ENCODE measurements around the gene ZBTB8OS. TPM values are rescaled to one million over a fixed set of nuclear protein-coding genes. Genes with fewer than 3 reads are reported as not detected.
"Not testable (repeated sequence)": the region's sequence is repeated elsewhere in the genome, so short reads cannot be mapped to it uniquely, and the experiment has no call there.

Gene ZBTB8OS
- polyA plus RNA-seq, 3 donors: 23.4 to 53.5 (median 35.9) TPM

DNA sequence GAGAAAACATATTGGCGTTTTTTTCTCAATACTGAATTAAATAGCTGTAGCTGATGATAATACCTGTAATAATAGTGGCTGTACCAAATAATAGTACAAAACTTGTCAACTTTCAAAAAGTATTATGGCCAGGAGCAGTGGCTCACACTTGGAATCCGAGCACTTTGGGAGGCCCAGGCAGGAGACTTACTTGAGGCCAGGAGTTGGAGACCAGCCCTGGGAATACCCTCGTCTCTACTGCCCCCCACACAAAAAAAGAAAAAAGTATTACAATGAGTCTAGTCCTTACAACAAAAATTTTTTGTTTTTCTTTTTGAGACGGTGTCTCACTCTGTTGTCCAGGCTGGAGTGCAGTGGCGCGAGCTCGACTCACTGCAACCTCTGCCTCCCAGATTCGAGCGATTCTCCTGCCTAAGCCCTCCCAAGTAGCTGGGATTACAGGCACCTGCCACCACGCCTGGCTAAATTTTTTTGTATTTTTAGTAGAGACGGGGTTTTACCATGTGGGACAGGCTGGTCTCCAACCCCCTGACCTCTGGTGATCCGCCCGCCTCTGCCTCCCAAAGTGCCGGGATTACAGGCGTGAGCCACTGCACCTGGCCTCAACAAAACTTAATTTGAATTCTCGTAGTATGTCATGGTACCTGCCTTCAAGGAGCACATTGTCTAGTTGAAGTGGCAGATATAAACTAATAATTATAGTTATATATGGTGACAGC lies 2.1 kb upstream of the ZBTB8OS start:
- no peak overlapping the region for H3K27ac ChIP-seq (ENCODE audit: low read depth, low read length)
- WGBS, 3 donors: 85 to 88% (median 87%) methylated on average over 16 of the region's 16 CpGs

GRCh38 chr1:32651461-32652073 lies 1.2 kb upstream of the ZBTB8OS start:
- H3K27ac ChIP-seq (ENCODE audit: low read depth, low read length): peak overlapping the region; percentile 59
- WGBS, 3 donors: 0 to 1% (median 1%) methylated on average over 43 of the region's 43 CpGs

GRCh38 chr1:32650752-32651460 lies 556 bp upstream of the ZBTB8OS start, which contains the start of gene RBBP4:
Gene RBBP4 (plus strand): TSS chr1:32651208. CDS start chr1:32651307, 99 bp downstream.
- H3K27ac ChIP-seq (ENCODE audit: low read depth, low read length): peak within 1 kb of the TSS; percentile 94
- 0 to 1% (median 1%) methylated on average over 64 to 67 of the region's 67 CpGs for WGBS, 3 donors

GRCh38 chr1:32647308-32648134 lies 2.8 kb downstream of the ZBTB8OS start:
- 77 to 87% (median 81%) methylated on average over 6 of the region's 6 CpGs for WGBS, 3 donors
- H3K27ac ChIP-seq (ENCODE audit: low read depth, low read length): no peak overlapping the region

- H3K27ac ChIP-seq (ENCODE audit: low read depth, low read length): no peak overlapping the region
- 48 to 95% (median 78%) methylated on average over 4 of the region's 4 CpGs for WGBS, 3 donors
These were observed 5.9 kb downstream of the ZBTB8OS start for GRCh38 chr1:32644426-32644825.

DNA sequence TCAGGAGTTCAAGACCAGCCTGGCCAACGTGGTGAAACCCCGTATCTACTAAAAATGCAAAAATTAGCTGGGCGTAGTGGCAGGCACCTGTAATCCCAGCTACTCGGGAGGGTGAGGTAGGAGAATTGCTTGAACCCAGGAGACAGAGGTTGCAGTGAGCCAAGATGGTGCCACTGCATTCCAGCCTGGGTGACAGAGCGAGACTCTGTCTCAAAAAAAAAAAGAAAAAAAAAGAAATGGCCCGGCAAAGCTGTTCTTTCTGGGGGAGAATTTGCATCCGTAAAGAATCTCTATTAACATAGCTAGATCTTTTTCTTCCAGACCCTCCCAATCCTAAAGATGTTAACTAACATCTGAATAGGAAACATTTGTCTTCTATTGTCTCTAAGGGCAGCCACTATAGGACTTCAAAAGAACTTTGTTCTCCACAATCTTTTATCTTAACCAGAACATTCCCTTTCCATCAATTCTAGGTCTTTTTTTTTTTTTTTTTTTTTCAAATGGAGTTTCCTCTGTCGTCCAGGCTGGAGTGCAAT lies 8.0 kb downstream of the ZBTB8OS start:
- H3K27ac ChIP-seq (ENCODE audit: low read depth, low read length): not testable (repeated sequence)
- 79 to 89% (median 85%) methylated on average over 8 of the region's 8 CpGs for WGBS, 3 donors

DNA sequence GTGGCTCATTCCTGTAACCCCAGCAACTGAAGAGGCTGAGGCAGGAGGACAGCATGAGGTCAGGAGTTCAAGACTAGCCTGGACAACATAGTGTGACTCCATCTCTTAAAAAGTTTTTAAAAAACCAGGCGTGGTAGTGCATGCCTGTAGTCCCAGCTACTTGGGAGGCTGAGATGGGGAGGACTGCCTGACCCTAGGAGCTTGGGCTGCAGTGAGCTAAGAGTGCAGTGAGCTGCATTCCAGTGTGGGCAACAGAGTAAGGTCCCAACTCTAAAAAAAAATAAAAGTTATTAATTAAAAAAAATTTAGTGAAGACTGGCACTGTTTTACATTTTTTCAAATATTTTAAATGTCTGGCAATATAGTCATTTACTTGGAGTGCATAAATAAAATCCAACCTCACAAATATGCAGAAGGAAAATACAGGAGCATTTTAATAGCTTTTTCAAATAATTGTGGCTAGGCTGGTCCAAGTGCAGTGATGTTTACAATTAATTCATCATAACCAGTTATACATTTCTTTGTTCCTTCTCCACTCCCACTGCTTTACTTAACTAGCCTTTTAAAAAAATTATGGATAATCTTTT lies 10.8 kb downstream of the ZBTB8OS start:
- no peak overlapping the region for H3K27ac ChIP-seq (ENCODE audit: low read depth, low read length)
- 93 to 94% (median 93%) methylated on average over 1 of the region's 1 CpG for WGBS, 3 donors

DNA sequence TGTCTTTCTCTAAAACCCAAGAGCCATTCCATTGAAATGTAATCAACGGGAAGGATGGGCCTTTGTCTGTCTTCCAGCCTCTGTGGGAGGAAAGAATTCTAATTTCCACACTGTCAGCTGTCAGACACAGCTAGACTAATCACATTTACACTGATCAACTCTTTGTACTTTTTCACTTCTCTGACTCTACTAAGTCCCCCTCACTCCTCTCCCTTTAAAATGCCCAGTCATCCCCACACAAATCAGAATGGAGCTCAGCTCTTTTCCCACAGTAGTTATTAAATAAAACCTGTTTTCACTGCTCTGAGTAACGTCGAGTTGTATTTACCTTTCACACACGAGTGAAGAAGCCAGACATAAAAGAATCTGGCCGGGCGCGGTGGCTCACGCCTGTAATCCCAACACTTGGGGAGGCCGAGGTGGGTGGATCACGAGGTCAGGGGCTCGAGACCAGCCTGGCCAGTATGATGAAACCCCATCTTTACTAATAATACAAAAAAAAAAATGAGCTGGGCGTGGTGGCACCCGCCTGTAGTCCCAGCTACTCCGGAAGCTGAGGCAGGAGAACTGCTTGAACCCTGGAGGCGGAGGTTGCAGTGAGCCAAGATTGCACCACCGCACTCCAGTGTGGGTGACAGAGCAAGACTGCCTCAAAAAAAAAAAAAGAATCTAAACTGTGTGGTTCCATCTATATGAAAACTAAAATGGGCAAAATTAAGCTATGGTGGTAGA lies 13.3 kb downstream of the ZBTB8OS start:
- 74 to 79% (median 79%) methylated on average over 16 of the region's 16 CpGs for WGBS, 3 donors
- no peak overlapping the region for H3K27ac ChIP-seq (ENCODE audit: low read depth, low read length)

- 93 to 96% (median 96%) methylated on average over 8 of the region's 8 CpGs for WGBS, 3 donors
These were observed 14.7 kb downstream of the ZBTB8OS start for GRCh38 chr1:32635508-32636277.

GRCh38 chr1:32632829-32633228 lies 17.5 kb downstream of the ZBTB8OS start:
- no peak overlapping the region for H3K27ac ChIP-seq (ENCODE audit: low read depth, low read length)
- WGBS, 3 donors: 70 to 82% (median 73%) methylated on average over 2 of the region's 2 CpGs

More at GRCh38 chr1:32635508-32636277, 14.7 kb downstream of the ZBTB8OS start:
- no peak overlapping the region for H3K27ac ChIP-seq (ENCODE audit: low read depth, low read length)

DNA sequence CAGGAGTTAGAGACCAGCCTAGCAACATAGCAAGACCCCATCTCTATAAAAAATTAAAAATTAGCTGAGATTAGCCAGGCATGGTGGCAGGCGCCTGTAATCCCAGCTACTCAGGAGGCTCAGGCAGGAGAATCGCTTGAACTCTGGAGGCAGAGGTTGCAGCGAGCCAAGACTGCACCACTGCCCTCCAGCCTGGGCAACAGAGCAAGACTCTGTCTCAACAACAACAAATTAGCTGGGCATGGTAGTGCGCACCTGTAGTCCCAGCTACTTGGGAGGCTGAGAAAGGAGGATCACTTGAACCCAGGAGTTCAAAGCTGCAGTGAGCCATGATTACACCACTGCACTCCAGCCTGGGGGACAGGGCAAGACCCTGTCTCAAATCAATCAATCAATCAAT lies 20.2 kb downstream of the ZBTB8OS start:
- WGBS, 3 donors: 97 to 99% (median 99%) methylated on average over 4 of the region's 4 CpGs
- not testable (repeated sequence) for H3K27ac ChIP-seq (ENCODE audit: low read depth, low read length)

DNA sequence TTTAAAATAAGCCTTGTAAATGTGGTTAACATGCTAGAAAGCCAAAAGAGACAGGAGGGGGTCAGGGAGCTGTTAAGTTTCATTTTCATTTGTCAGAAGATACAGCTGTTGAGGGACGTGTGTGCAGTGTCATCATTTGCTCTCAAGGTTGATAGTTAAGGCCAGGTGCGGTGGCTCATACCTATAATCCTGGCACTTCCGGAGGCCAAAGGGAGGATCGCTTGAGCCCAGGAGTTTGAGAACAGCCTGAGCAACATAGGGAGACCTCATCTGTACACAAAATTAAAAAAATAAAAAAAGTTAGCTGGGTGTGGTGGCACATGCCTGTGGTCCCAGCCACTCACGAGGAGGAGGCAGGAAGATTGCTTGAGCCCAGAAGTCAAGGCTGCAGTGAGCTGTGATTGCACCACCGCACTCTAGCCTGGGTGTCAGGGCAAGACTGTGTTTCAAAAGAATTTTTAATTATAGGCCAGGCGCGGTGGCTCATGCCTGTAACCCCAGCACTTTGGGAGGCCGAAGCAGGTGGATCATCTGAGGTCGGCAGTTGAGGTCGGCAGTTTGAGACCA lies 22.7 kb downstream of the ZBTB8OS start:
- H3K27ac ChIP-seq (ENCODE audit: low read depth, low read length): no peak overlapping the region
- WGBS, 3 donors: 78 to 88% (median 82%) methylated on average over 11 of the region's 11 CpGs

GRCh38 chr1:32626176-32626575 lies 24.2 kb downstream of the ZBTB8OS start:
- no peak overlapping the region for H3K27ac ChIP-seq (ENCODE audit: low read depth, low read length)
- 89 to 95% (median 94%) methylated on average over 1 of the region's 1 CpG for WGBS, 3 donors

DNA sequence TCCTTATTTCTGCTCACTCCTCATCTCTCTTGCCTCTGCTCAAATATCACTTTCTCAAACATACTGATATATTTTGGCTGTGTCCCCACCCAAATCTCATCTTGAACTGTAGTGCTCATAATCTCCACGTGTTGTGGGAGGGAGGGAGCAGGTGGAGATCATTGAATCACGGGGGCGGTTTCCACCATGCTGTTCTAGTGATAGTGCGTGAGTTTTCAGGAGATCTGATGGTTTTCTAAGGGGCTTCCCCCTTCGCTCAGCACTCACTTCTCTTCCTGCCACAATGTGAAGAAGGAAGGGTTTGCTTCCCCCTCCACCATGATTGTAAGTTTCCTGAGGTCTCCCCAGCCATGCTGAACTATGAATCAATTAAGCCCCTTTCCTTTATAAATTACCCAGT lies 26.6 kb downstream of the ZBTB8OS start:
- H3K27ac ChIP-seq (ENCODE audit: low read depth, low read length): no peak overlapping the region
- 54 to 79% (median 71%) methylated on average over 5 of the region's 5 CpGs for WGBS, 3 donors

GRCh38 chr1:32622806-32623681 lies 27.3 kb downstream of the ZBTB8OS start:
- WGBS, 3 donors: 55 to 76% (median 56%) methylated on average over 3 of the region's 3 CpGs
- H3K27ac ChIP-seq (ENCODE audit: low read depth, low read length): no peak overlapping the region

Measured in adipose tissue (tissue), 3 donors.